Measurements from ENCODE around the gene SENP7. TPM values are rescaled to one million over a fixed set of nuclear protein-coding genes. Genes with fewer than 3 reads are reported as not detected.
A peak's percentile ranks its signal among the peaks of the same experiment; 100 is the strongest.

The SENP7 gene
- total and polyA plus RNA-seq, 2 donors from 2014 or later, result 5.4 to 28.7 TPM

DNA sequence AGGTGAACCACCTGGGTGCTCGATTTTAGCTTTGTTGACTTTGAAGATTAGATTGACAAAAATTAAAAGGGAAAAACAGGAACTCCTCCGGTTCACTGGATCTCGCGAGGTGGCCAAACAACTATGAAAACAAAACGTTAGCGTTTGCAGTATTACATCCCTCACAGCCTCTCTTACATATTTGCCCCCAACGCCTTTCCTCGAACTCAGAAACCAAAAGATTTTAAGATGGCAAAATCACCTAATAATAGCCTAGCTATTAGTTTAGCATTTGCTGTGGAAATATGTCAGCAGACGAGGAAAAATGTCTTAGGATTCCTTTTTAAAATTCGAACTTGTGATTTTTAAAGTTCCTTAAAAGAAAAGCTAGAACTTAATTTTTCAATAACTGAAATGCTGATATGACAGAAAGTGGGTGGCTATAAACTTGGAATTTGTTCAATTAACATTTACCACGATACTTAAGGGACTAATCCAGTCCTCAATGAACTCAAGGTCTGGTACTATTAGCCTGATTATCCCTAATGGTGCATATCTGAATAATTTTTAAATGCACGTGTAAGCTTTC, 491 bp upstream of the SENP7 start:
- no peak for FAIRE-seq
- H3K9me3 ChIP-seq (ENCODE audit: control insufficient read depth in 2 of 3, insufficient read depth in 1 of 3, low read length in 3 of 3), result no peaks in the 10 kb centered on the region
- intact Hi-C loops (cut with DNase I), result no loop called here

DNA sequence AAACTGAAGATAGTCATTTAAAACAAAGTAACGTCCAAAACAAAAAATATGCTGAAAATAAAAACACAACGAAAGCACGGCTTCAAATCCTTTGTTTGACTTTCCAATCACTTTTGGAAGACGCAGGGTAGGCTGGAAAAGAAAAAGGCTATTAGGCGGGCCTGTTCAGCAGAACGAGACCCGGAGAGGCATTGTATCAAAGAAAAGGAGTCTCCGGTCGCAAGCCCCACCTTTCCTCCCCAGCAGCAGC, 691 bp downstream of the SENP7 start:
- peak overlapping the region; percentile 18 to 95 (median 81) for H3K9ac ChIP-seq (ENCODE audit: low read length in 3 of 3)
- H3K9me3 ChIP-seq (ENCODE audit: control insufficient read depth in 2 of 3, insufficient read depth in 1 of 3, low read length in 3 of 3), result no peaks in the 10 kb centered on the region
- H3K4me3 ChIP-seq (ENCODE audit: low read length in 3 of 3), result peak overlapping the region; percentile 78 to 97 (median 80)
- no peak for FAIRE-seq
- intact Hi-C loops (cut with DNase I), result no loop called here
- H3K27ac ChIP-seq (ENCODE audit: low read depth in 2 of 2, low read length in 2 of 2), result peak overlapping the region; percentile 78 to 95
- TF ChIP-seq, protein P1, sequence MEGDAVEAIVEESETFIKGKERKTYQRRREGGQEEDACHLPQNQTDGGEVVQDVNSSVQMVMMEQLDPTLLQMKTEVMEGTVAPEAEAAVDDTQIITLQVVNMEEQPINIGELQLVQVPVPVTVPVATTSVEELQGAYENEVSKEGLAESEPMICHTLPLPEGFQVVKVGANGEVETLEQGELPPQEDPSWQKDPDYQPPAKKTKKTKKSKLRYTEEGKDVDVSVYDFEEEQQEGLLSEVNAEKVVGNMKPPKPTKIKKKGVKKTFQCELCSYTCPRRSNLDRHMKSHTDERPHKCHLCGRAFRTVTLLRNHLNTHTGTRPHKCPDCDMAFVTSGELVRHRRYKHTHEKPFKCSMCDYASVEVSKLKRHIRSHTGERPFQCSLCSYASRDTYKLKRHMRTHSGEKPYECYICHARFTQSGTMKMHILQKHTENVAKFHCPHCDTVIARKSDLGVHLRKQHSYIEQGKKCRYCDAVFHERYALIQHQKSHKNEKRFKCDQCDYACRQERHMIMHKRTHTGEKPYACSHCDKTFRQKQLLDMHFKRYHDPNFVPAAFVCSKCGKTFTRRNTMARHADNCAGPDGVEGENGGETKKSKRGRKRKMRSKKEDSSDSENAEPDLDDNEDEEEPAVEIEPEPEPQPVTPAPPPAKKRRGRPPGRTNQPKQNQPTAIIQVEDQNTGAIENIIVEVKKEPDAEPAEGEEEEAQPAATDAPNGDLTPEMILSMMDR (IDR thresholded peaks at IDR 0.05; ENCODE audit: borderline replicate concordance, extremely low read depth, insufficient read depth), result no peak
- peaks cover 2% of the 10 kb centered on the region for H3K27me3 ChIP-seq (ENCODE audit: control insufficient read depth, insufficient read depth, low read length)
- no peaks in the 10 kb centered on the region for H3K4me1 ChIP-seq (ENCODE audit: control insufficient read depth in 2 of 3, insufficient read depth in 2 of 3, low read depth in 1 of 3, low read length in 3 of 3)
- DNase-seq, result peak in 1 of 5 donors; percentile 86
- no peaks in the 10 kb centered on the region for H3K36me3 ChIP-seq (ENCODE audit: control insufficient read depth in 2 of 3, insufficient read depth in 3 of 3, low read length in 3 of 3)

More for the DNA sequence above, 491 bp upstream of the SENP7 start:
- peak overlapping the region; percentile 78 to 97 (median 80) for H3K4me3 ChIP-seq (ENCODE audit: low read length in 3 of 3)
- no peaks in the 10 kb centered on the region for H3K36me3 ChIP-seq (ENCODE audit: control insufficient read depth in 2 of 3, insufficient read depth in 3 of 3, low read length in 3 of 3)
- peak overlapping the region; percentile 78 to 95 for H3K27ac ChIP-seq (ENCODE audit: low read depth in 2 of 2, low read length in 2 of 2)
- H3K9ac ChIP-seq (ENCODE audit: low read length in 3 of 3), result peak overlapping the region; percentile 80 to 95 (median 81)
- H3K27me3 ChIP-seq (ENCODE audit: control insufficient read depth, insufficient read depth, low read length), result peaks cover 5% of the 10 kb centered on the region
- H3K4me1 ChIP-seq (ENCODE audit: control insufficient read depth in 2 of 3, insufficient read depth in 2 of 3, low read depth in 1 of 3, low read length in 3 of 3), result no peaks in the 10 kb centered on the region
- peak in 1 of 5 donors; percentile 9 for DNase-seq
- TF ChIP-seq, protein P1 (IDR thresholded peaks at IDR 0.05; ENCODE audit: borderline replicate concordance, extremely low read depth, insufficient read depth), result no peak

DNA sequence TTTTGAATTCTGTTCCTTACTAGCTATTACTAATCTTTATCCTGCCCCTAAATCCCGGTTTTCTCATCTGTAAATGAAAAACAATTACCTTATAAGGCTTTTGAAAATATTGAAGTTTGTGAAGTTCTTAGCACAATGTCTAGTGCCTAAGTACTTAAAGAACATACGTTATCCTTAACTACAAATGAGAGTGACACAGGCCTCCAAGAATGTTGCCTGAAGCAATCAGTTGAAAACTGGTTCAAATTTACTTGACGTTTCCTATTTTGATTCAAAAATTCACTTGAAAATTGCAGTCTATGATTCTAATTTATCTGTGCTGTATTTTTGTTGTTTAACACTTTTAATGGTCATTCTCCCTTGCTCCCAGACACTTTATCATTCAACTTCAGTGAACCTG, 3.2 kb downstream of the SENP7 start:
- intact Hi-C loops (cut with DNase I), result no loop called here
- Histone ChIP-seq H3K27ac (ENCODE audit: low read depth in 2 of 2, low read length in 2 of 2) (no peak overlapping the region), H3K27me3 (ENCODE audit: control insufficient read depth, insufficient read depth, low read length) (no peaks in the 10 kb centered on the region), H3K4me1 (ENCODE audit: control insufficient read depth in 2 of 3, insufficient read depth in 2 of 3, low read depth in 1 of 3, low read length in 3 of 3) (no peaks in the 10 kb centered on the region), H3K9ac (ENCODE audit: low read length in 3 of 3) (no peak overlapping the region), H3K36me3 (ENCODE audit: control insufficient read depth in 2 of 3, insufficient read depth in 3 of 3, low read length in 3 of 3) (no peaks in the 10 kb centered on the region), H3K4me3 (ENCODE audit: low read length in 3 of 3) (no peak overlapping the region), H3K9me3 (ENCODE audit: control insufficient read depth in 2 of 3, insufficient read depth in 1 of 3, low read length in 3 of 3) (no peaks in the 10 kb centered on the region)
- DNase-seq, result no peak
- no peak for FAIRE-seq
- TF ChIP-seq, protein P1 (IDR thresholded peaks at IDR 0.05; ENCODE audit: borderline replicate concordance, extremely low read depth, insufficient read depth), result no peak

DNA sequence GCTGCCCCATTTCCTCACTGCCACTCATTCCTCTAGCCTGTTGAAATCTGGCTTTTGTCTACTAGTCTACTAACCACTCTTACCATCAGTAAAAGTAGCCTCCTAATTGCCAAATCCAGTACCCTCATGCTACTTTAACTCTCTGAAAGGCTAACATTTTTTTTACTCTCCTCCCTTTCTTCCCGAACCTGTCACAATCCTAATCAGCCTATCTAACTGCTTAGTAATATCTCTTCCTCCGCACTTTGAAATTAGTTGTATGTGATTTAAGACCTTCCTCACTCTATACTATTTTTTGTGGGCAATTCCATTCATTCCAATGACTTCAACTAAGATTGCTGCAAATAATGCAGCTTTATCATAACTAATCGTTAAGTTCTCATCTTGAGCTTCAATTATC, 3.7 kb downstream of the SENP7 start:
- Histone ChIP-seq H3K36me3 (ENCODE audit: control insufficient read depth in 2 of 3, insufficient read depth in 3 of 3, low read length in 3 of 3) (no peaks in the 10 kb centered on the region), H3K27me3 (ENCODE audit: control insufficient read depth, insufficient read depth, low read length) (no peaks in the 10 kb centered on the region), H3K4me3 (ENCODE audit: low read length in 3 of 3) (no peak overlapping the region), H3K9ac (ENCODE audit: low read length in 3 of 3) (no peak overlapping the region), H3K9me3 (ENCODE audit: control insufficient read depth in 2 of 3, insufficient read depth in 1 of 3, low read length in 3 of 3) (no peaks in the 10 kb centered on the region), H3K27ac (ENCODE audit: low read depth in 2 of 2, low read length in 2 of 2) (no peak overlapping the region), H3K4me1 (ENCODE audit: control insufficient read depth in 2 of 3, insufficient read depth in 2 of 3, low read depth in 1 of 3, low read length in 3 of 3) (no peaks in the 10 kb centered on the region)
- intact Hi-C loops (cut with DNase I), result no loop called here
- no peak for DNase-seq
- FAIRE-seq, result no peak
- TF ChIP-seq, protein P1 (IDR thresholded peaks at IDR 0.05; ENCODE audit: borderline replicate concordance, extremely low read depth, insufficient read depth), result no peak

All from kidney (tissue), 14 donors.